Lower lobe of right lung (tissue), 2 donors: ENCODE measurements around the gene PHYH. TPM values are rescaled to one million over a fixed set of nuclear protein-coding genes. Genes with fewer than 3 reads are reported as not detected.

Experiments used
- ATAC-seq, 2 donors: fragments of 200-7000 bp; cut with Tn5 transposase; one replicate each; pipeline ENCODE4 v1.9.1; 2020 to 2022; ENCODE audit warnings: mild to moderate bottlenecking in 2 of 2, moderate library complexity in 2 of 2
- DNase-seq: peaks from one replicate; pipeline ENCODE4 v3.0.0-alpha.2; 2020
- H3K27ac ChIP-seq: fragments of 200-600 bp; one replicate; pipeline ENCODE4 v1.8.0; 2022
- H3K27me3 ChIP-seq: fragments of 200-600 bp; one replicate; pipeline ENCODE4 v1.8.0; 2022; ENCODE audit warnings: low read depth
- H3K36me3 ChIP-seq: fragments of 200-600 bp; one replicate; pipeline ENCODE4 v1.8.0; 2022; ENCODE audit warnings: mild to moderate bottlenecking
- H3K4me1 ChIP-seq: fragments of 200-600 bp; one replicate; pipeline ENCODE4 v1.8.0; 2022
- H3K4me3 ChIP-seq: fragments of 200-600 bp; one replicate; pipeline ENCODE4 v1.8.0; 2022; ENCODE audit warnings: mild to moderate bottlenecking
- H3K9me3 ChIP-seq: fragments of 200-600 bp; one replicate; pipeline ENCODE4 v1.8.0; 2022
- intact Hi-C: fragments of 100-400 bp; cut with DNase I; formaldehyde crosslinking; loops from one replicate; pipeline ENCODE4 v1.11.0; 2022
- total RNA-seq: library from RNA; stranded (reverse); fragmentation: NEBNext Ultra II Directional; extraction: Animal tissue kit (Norgen Biotek cat#: 25700); gene quantifications from one replicate; pipeline ENCODE4 v1.2.1, GENCODE V29; 2021
- TF ChIP-seq, protein P1 (sequence below): fragments of 200-600 bp; IDR thresholded peaks from one replicate; pipeline ENCODE4 v1.8.0; 2022; ENCODE audit warnings: antibody characterized with exemption, mild to moderate bottlenecking
- donor health status: DM: no; HTN: yes; CAD: no; lungs with severe emphysema.

Gene PHYH
- total RNA-seq, 1 donor from 2014 or later: 30.3 TPM

DNA sequence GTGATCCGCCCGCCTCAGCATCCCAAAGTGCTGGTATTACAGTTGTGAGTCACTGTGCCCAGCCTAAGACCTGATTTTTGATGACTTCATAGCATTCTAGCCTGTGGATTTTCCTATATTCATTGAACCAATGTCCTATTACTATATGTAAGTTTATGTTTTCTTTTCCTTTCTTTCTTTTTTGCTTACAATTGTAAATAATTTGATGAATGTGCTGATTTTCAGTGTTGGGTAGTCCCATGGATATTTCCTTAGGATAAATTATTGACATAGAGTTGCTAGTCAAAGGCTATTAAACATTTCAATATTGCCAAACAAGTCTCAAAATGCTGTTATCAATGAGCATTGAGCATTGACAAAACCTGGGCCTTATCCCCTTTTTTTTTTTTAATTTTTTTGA, 9.9 kb upstream of the PHYH start:
- Histone ChIP-seq H3K4me3 (no peak overlapping the region), H3K36me3 (no peaks in the 10 kb centered on the region), H3K9me3 (no peaks in the 10 kb centered on the region), H3K27ac (no peak overlapping the region), H3K27me3 (no peaks in the 10 kb centered on the region), H3K4me1 (no peaks in the 10 kb centered on the region)
- TF ChIP-seq, protein P1, sequence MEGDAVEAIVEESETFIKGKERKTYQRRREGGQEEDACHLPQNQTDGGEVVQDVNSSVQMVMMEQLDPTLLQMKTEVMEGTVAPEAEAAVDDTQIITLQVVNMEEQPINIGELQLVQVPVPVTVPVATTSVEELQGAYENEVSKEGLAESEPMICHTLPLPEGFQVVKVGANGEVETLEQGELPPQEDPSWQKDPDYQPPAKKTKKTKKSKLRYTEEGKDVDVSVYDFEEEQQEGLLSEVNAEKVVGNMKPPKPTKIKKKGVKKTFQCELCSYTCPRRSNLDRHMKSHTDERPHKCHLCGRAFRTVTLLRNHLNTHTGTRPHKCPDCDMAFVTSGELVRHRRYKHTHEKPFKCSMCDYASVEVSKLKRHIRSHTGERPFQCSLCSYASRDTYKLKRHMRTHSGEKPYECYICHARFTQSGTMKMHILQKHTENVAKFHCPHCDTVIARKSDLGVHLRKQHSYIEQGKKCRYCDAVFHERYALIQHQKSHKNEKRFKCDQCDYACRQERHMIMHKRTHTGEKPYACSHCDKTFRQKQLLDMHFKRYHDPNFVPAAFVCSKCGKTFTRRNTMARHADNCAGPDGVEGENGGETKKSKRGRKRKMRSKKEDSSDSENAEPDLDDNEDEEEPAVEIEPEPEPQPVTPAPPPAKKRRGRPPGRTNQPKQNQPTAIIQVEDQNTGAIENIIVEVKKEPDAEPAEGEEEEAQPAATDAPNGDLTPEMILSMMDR: no peak
- ATAC-seq: no peak
- DNase-seq: no peak
- intact Hi-C loops: no loop called here

DNA sequence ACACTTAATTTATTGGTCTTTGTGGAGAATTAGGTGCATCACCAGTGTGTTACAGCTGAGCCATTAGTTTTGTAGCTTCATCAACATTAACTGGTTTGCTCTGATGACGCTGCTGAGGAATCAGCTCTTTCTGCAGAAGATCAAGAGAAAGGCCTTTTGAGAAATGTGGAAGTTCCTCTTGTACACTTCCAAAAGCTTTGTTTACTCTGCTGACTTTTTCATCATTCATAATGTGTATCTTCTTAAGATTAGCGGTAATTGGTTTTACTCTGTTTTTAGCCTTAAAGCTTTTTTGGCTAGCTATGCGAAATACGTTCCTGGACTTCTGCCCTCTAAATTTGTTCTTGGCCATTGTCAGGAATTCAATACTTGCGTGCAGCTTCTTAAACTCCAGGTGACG, 8.2 kb upstream of the PHYH start:
- no peaks in the 10 kb centered on the region for H3K9me3 ChIP-seq
- H3K4me3 ChIP-seq: no peak overlapping the region
- DNase-seq: no peak
- no peaks in the 10 kb centered on the region for H3K36me3 ChIP-seq
- ATAC-seq: no peak
- H3K4me1 ChIP-seq: no peaks in the 10 kb centered on the region
- H3K27me3 ChIP-seq: no peaks in the 10 kb centered on the region
- no peak overlapping the region for H3K27ac ChIP-seq
- intact Hi-C loops: no loop called here
- TF ChIP-seq, protein P1: no peak

DNA sequence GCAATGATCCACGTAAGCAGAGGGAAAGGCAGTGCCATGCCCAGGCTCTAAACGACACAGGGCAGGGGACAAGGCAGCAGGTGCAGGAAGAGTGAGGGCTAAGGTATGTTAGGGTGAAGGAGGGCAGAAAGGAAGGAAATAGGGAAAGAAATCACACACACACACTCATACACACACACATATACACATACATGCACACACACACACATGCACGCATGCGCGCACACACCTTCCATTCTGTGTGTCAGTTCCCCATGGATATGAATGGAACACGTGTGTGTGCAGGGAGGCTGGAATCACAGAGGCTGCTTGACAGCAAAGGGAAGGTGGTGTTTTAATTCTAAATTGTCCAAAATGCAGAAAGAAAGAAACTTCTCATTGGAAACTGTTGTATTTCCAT, 6.2 kb upstream of the PHYH start:
- Histone ChIP-seq H3K27ac (no peak overlapping the region), H3K4me3 (no peak overlapping the region), H3K27me3 (no peaks in the 10 kb centered on the region), H3K9me3 (no peaks in the 10 kb centered on the region), H3K36me3 (no peaks in the 10 kb centered on the region), H3K4me1 (peaks cover 3% of the 10 kb centered on the region)
- TF ChIP-seq, protein P1: no peak
- DNase-seq (no peak), ATAC-seq (no peak)
- intact Hi-C loops: no loop called here

- H3K4me1 ChIP-seq: peaks cover 10% of the 10 kb centered on the region
- peak overlapping the region; percentile 64 for H3K4me3 ChIP-seq
- ATAC-seq: no peak
- intact Hi-C loops: no loop called here
- DNase-seq: no peak
- no peaks in the 10 kb centered on the region for H3K27me3 ChIP-seq
- no peaks in the 10 kb centered on the region for H3K9me3 ChIP-seq
- H3K36me3 ChIP-seq: no peaks in the 10 kb centered on the region
- TF ChIP-seq, protein P1: no peak
- H3K27ac ChIP-seq: peak overlapping the region; percentile 95
These were observed 3.1 kb upstream of the PHYH start for GRCh38 chr10:13302821-13303555.

DNA sequence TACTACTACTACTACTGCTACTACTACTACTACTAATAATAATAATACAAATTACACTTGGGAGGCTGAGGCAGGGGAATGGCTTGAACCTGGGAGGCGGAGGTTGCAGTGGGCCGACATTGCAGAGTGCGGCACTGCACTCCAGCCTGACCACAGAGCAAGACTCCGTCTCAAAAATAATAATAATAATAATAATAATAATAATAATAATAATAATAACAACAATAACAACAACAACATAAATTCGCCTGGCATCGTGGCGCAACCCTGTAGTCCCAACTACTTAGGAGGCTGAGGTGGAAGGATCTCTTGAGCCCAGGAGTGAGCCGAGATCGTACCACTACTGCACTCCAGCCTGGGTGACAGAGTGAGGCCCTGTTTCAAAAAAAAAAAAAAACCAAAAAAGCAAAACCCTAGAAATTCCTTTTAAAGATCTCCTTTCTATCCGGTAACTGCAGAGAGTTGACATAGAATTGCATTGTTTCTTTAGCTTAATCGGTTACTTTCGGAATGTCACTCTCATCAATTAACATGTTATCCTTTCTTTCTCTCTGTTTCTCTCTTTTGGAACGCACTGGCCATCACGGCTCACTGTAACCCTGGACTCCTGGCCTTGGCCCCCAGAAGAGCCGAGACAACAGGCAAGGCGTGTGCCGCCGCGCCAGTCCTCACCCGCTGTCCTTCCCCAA, 972 bp downstream of the PHYH start:
- intact Hi-C loops: no loop called here
- peak overlapping the region; percentile 99 for H3K27ac ChIP-seq
- TF ChIP-seq, protein P1: no peak
- ATAC-seq (no peak), DNase-seq (no peak)
- peak overlapping the region; percentile 78 for H3K4me3 ChIP-seq
- peaks cover 15% of the 10 kb centered on the region for H3K36me3 ChIP-seq
- H3K4me1 ChIP-seq: peaks cover 10% of the 10 kb centered on the region
- H3K9me3 ChIP-seq: no peaks in the 10 kb centered on the region
- H3K27me3 ChIP-seq: no peaks in the 10 kb centered on the region
